RCC 7860 (cell line): ENCODE data around the gene CD320.

Experiments
- DNase-seq: peaks from one replicate; pipeline ENCODE4 v3.0.0-alpha.2; 2015; ENCODE audit warnings: low spot score
- FAIRE-seq: peaks from 2 replicates; lab custom pipeline; 2012; peaks lifted over from hg19 to GRCh38; lab: Jason Lieb, UNC

The CD320 gene

GRCh38 chr19:8255426-8256125, 52.6 kb downstream of the CD320 start:
- DNase-seq (no peak), FAIRE-seq (no peak)

- no peak for FAIRE-seq
- DNase-seq: no peak
Measured at GRCh38 chr19:8254286-8255001, 53.7 kb downstream of the CD320 start.

- FAIRE-seq (no peak), DNase-seq (no peak)
Measured at GRCh38 chr19:8253678-8254077, 54.5 kb downstream of the CD320 start.

- FAIRE-seq: no peak
- DNase-seq: peak; percentile 57
Measured at GRCh38 chr19:8252922-8253589, 55.1 kb downstream of the CD320 start.
